Measurements from ENCODE around the gene GALNT12.

The GALNT12 gene

DNA sequence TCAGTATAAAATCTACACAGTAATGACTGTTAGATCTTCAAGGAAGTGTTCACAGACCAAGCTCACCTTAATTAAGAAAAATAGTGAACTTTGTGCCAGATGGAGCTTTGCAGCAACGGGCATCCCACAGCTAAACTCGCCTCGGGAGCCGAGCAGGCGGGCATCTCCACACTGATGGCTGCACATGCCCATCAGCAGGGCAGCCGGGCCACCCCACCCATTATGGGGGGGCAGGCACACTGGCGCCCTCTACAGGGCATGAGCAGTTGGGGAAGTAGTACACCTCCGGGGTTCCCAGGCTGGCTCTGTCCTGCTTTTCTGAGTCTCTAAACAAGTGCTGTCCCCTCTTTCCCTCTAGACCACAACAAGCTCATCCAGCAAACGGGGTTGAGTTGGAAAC lies 32.7 kb upstream of the GALNT12 start:
- H3K27me3 ChIP-seq (ENCODE audit: control insufficient read depth, insufficient read depth, low read length) = no peaks in the 10 kb centered on the region

DNA sequence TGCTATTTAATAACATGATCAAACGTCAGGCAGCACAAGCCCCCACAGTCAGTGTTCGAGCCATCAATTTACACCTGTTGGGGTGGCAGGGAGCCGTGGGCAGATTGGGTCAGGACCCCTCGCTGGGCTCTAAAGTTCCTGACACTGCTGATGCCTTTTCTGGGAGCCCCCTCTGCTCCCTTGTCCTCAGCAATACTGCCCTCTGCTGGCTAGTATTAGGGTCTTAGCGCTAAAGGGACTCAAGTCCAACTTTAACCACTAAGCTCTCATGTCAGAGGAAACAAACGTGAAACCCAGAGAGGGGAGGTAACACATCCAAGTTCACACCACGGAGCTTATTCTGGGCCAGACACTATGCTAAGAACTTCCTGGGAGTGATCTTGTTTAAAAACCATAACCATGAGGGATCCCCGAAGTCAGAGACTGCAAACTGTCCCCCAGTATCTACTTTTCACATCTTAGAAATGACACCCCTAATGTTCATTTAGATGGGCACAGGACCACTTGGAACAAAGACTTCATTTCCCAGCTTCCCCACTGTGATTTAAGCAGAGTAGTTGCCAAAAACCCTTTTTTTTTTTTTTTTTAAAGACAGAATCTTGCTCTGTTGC lies 31.5 kb upstream of the GALNT12 start:
- no peaks in the 10 kb centered on the region for H3K4me1 ChIP-seq (ENCODE audit: control insufficient read depth, insufficient read depth, low read length)
- H3K9ac ChIP-seq (ENCODE audit: low read length) = no peak overlapping the region
- no peaks in the 10 kb centered on the region for H3K27me3 ChIP-seq (ENCODE audit: control insufficient read depth, insufficient read depth, low read length)
- no peak overlapping the region for H3K27ac ChIP-seq (ENCODE audit: low read depth, low read length)
- no peak overlapping the region for H3K4me3 ChIP-seq (ENCODE audit: low read length)
- peaks cover 35% of the 10 kb centered on the region for H3K36me3 ChIP-seq (ENCODE audit: control insufficient read depth, insufficient read depth, low read length)

More for the DNA sequence above, 32.7 kb upstream of the GALNT12 start:
- no peaks in the 10 kb centered on the region for H3K4me1 ChIP-seq (ENCODE audit: control insufficient read depth, insufficient read depth, low read length)
- no peak overlapping the region for H3K27ac ChIP-seq (ENCODE audit: low read depth, low read length)
- peaks cover 42% of the 10 kb centered on the region for H3K36me3 ChIP-seq (ENCODE audit: control insufficient read depth, insufficient read depth, low read length)
- no peak overlapping the region for H3K4me3 ChIP-seq (ENCODE audit: low read length)
- no peak overlapping the region for H3K9ac ChIP-seq (ENCODE audit: low read length)

DNA sequence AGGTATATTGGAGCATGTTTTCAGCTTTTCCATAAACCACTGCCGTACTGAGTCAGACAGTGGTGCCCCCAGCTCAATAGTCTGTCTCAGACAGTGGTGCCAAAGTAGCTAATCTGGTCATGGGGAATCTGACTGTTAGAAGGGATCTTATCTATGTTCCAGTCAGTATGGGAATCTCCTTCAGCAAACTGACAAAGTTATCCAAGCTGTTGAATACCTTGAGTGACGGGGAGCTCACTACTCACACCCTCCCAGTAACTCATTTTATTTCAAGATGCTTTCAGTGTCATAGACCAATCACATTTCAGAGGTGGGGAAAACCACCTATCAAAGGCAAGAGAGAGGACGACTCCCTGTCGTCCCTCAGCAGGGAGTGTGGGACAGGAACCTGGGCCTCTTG lies 29.9 kb upstream of the GALNT12 start:
- Histone ChIP-seq H3K27me3 (ENCODE audit: control insufficient read depth, insufficient read depth, low read length) (no peaks in the 10 kb centered on the region), H3K4me3 (ENCODE audit: low read length) (no peak overlapping the region), H3K36me3 (ENCODE audit: control insufficient read depth, insufficient read depth, low read length) (peaks cover 18% of the 10 kb centered on the region), H3K27ac (ENCODE audit: low read depth, low read length) (no peak overlapping the region), H3K9ac (ENCODE audit: low read length) (no peak overlapping the region), H3K4me1 (ENCODE audit: control insufficient read depth, insufficient read depth, low read length) (no peaks in the 10 kb centered on the region)

DNA sequence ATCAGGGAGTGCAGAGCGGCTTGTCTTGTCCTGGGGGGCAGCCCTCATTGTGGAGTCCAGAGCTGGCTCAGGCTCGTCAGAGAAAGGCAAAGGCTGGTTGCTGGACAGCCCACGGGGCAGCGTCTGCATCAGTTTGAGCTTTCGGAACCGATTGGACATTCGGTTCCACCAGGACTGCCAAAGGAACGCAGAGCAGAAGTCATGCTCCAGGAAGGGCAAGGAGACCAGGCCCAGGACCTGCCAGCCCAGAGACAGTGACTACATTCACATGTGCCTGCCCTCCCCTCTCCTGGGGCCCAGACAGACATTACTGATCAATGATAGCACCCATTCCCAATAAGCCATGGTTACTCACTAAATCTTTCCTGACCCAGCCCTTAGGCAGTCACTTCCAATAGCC lies 29.2 kb upstream of the GALNT12 start:
- Histone ChIP-seq H3K27ac (ENCODE audit: low read depth, low read length) (no peak overlapping the region), H3K4me1 (ENCODE audit: control insufficient read depth, insufficient read depth, low read length) (no peaks in the 10 kb centered on the region), H3K9ac (ENCODE audit: low read length) (no peak overlapping the region), H3K27me3 (ENCODE audit: control insufficient read depth, insufficient read depth, low read length) (no peaks in the 10 kb centered on the region), H3K4me3 (ENCODE audit: low read length) (no peak overlapping the region), H3K36me3 (ENCODE audit: control insufficient read depth, insufficient read depth, low read length) (peaks cover 12% of the 10 kb centered on the region)

DNA sequence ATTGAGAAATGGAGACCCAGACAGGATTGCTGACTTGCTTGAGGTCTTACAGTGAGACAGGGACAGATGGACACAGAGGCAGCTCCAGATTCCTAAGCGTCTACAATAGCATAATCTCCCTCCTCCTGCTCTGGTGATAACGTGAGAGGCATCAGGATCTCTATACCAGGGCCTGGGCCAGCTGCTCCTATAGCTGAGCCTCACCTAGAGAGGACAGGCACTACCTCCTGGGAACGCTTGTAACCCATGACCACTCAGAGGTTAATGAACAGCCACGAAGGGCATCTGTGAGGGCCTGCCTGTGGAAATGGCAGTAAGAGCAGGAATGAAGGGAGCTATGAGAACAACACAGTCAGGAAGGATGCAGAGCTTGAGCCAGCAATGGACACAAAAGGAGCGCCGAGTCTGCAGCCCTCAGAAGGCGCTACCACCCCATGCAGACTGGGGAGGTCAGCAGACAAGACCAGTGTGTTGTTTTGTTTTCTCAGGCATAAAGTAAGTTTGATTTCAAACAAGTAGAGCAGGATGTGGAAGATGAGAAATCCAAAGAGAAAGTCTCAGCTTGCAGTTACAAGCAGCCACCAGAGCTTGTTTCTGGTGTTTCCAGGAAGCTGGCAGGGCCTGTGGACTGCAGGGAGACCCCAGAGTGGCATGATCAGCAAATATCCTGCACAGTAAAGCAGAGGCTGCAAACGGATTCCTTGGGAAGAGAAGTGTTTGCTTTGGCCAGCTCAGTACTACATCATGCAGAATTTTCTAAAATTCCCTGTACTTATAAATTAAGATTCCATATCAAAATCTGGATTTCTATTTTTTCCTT lies 28.5 kb upstream of the GALNT12 start:
- Histone ChIP-seq H3K4me1 (ENCODE audit: control insufficient read depth, insufficient read depth, low read length) (no peaks in the 10 kb centered on the region), H3K27ac (ENCODE audit: low read depth, low read length) (no peak overlapping the region)

DNA sequence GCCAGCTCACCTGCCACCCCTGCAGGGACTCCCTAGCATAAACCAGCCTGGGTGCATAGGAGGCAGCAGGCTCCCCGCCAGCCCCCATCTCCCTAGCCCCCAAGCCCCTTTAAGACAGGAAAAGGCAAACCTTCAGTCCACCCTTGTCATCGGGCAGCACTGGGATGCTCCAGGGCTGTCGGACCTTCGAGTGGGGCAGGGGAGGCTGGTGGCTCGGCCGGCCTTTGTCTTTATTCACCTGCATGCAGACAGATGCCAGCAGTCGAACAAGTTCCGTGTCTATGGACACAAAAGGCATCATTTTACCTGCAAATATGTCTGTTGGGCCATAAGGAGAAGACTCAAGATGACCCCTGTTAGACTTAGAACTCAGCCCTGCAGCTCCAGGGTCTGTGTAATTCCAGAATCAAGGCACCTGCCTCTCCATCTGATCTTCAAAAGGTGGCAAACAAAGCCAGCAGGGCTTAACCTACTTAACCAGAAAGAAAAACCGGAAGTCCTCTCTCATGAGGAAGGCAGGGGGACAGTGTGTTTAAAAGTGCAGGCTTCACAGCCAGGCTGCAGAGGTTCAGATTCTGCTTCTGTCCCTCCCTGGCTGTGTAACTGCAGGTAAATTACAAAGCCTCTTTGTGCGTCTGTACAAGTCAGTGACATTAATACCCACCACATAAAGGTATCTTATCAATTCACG lies 27.3 kb upstream of the GALNT12 start:
- Histone ChIP-seq H3K4me1 (ENCODE audit: control insufficient read depth, insufficient read depth, low read length) (no peaks in the 10 kb centered on the region), H3K27me3 (ENCODE audit: control insufficient read depth, insufficient read depth, low read length) (no peaks in the 10 kb centered on the region), H3K36me3 (ENCODE audit: control insufficient read depth, insufficient read depth, low read length) (peaks cover 7% of the 10 kb centered on the region), H3K4me3 (ENCODE audit: low read length) (no peak overlapping the region), H3K9ac (ENCODE audit: low read length) (no peak overlapping the region), H3K27ac (ENCODE audit: low read depth, low read length) (no peak overlapping the region)

More for the DNA sequence above, 28.5 kb upstream of the GALNT12 start:
- H3K4me3 ChIP-seq (ENCODE audit: low read length) = no peak overlapping the region
- H3K9ac ChIP-seq (ENCODE audit: low read length) = no peak overlapping the region
- H3K36me3 ChIP-seq (ENCODE audit: control insufficient read depth, insufficient read depth, low read length) = peaks cover 11% of the 10 kb centered on the region
- no peaks in the 10 kb centered on the region for H3K27me3 ChIP-seq (ENCODE audit: control insufficient read depth, insufficient read depth, low read length)

DNA sequence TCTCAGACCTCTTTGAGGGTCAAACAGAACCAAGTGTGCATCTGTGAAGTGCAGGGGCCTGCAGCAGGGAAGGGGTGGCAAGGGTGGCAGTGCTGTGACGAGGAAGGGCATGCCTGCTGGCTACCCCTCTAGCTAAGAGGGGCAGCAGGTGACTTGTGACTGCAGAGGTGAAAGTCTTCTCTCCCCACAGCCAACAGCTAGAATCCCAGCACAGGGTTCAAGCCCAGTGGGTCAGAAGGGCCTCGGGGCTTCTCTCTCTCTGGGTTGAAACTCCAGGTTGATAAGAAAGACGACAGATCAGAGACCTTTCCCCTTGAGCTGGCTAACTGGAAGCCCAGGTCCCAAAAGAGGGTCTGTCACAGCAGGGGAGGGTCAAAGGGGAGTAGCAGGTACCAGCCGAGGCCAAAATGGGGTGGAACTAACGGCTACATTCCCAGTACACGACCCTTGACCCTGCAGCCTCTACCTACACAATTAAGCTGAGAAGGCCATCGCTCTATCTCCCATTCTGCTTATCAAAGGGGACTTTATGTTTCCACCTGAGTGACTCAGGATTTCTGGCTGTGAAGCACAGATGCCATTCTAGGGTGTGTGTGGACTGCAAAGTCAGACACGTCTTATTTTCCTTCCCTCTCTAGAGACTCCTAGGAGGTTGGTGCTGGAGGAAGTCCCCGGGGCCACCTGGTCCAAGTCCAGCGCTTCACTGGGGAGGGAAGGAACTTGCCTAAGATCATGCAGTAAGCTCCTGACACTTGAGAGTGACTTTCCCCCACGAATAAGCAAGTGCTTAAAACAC lies 25.7 kb upstream of the GALNT12 start:
- H3K36me3 ChIP-seq (ENCODE audit: control insufficient read depth, insufficient read depth, low read length) = peaks cover 7% of the 10 kb centered on the region
- H3K4me1 ChIP-seq (ENCODE audit: control insufficient read depth, insufficient read depth, low read length) = no peaks in the 10 kb centered on the region
- H3K27ac ChIP-seq (ENCODE audit: low read depth, low read length) = no peak overlapping the region
- no peak overlapping the region for H3K4me3 ChIP-seq (ENCODE audit: low read length)
- no peaks in the 10 kb centered on the region for H3K27me3 ChIP-seq (ENCODE audit: control insufficient read depth, insufficient read depth, low read length)
- H3K9ac ChIP-seq (ENCODE audit: low read length) = no peak overlapping the region

DNA sequence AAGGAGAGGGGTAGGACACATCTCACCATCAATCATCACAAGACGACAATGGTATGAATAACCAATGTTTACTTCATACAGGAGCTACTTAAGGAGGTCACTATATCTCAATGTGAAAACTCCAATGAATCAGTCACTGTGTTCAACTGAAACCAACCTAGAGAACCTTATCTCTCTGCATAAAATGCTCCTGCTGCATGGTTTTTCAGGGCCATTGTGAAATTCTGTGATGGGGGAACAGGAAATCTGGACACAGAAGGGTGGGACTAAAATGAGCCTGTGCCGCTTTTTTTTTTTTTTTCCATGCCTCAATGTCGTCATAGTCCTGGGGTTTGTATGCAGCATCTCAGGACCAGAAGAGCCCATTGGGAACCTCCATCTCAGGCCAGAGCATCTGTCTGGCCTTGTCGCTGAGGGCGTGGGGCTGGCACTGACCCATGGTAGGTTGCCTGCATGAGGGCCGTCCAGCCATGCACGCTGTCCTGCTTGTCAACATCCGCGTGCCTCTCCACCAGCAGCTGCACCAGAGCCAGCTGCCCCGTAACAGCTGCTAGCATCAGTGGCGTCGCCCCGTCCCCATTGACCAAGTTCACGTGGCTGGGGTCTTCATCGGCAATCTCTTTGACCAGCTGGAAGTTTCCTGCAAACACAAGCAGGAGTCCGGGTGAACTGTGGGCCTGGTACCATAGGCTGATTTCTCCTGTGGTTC lies 23.8 kb upstream of the GALNT12 start:
- H3K27me3 ChIP-seq (ENCODE audit: control insufficient read depth, insufficient read depth, low read length) = no peaks in the 10 kb centered on the region
- H3K4me1 ChIP-seq (ENCODE audit: control insufficient read depth, insufficient read depth, low read length) = no peaks in the 10 kb centered on the region
- no peak overlapping the region for H3K4me3 ChIP-seq (ENCODE audit: low read length)
- no peak overlapping the region for H3K27ac ChIP-seq (ENCODE audit: low read depth, low read length)
- no peak overlapping the region for H3K9ac ChIP-seq (ENCODE audit: low read length)
- H3K36me3 ChIP-seq (ENCODE audit: control insufficient read depth, insufficient read depth, low read length) = peaks cover 4% of the 10 kb centered on the region

DNA sequence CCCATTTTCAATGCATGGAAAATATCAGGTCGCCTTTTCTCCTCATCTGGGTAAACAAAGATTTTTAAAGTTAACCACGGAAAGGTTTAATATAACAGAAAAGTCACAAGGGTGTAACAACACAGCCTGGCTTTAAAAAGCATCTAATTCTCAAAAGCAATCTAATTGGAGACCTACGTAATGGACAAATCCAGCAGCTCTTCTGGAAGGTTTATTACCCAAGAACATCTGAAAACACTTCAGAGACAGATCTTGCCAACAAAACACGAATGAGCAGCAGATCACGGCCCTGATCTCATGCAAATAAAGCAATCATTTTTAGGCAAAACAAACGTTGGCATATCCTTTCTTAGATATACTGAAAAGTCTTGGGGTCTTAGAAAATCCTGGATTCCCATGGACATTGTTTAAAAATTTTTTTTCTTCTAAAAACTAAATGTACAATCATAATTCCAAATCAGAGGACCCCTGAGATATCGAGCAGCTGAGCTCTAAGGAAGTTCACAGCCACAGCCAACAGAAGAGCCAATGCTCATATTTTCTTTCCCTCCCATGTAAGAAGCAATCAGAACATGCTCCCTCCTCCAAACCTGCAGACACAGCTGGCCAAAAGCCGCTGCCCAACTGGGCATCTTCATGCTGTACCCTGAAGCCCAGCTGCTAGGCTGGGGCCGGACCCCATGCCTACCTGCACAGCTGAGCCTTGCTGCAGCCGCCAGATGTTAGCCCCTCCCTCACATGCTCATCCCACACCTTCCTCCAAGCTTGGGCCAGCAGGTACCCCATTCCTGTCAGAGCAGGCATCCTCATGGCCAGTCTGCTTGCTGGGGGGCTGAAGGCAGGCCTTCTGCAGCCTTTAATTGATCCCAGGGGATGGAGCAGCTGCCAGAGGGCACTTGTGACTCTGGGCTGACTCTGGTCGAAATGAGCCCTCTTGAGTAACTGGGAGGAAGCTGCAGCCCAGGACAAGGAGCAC lies 22.4 kb upstream of the GALNT12 start:
- H3K36me3 ChIP-seq (ENCODE audit: control insufficient read depth, insufficient read depth, low read length) = peaks cover 4% of the 10 kb centered on the region
- no peaks in the 10 kb centered on the region for H3K27me3 ChIP-seq (ENCODE audit: control insufficient read depth, insufficient read depth, low read length)
- no peaks in the 10 kb centered on the region for H3K4me1 ChIP-seq (ENCODE audit: control insufficient read depth, insufficient read depth, low read length)
- no peak overlapping the region for H3K9ac ChIP-seq (ENCODE audit: low read length)
- no peak overlapping the region for H3K27ac ChIP-seq (ENCODE audit: low read depth, low read length)
- no peak overlapping the region for H3K4me3 ChIP-seq (ENCODE audit: low read length)

DNA sequence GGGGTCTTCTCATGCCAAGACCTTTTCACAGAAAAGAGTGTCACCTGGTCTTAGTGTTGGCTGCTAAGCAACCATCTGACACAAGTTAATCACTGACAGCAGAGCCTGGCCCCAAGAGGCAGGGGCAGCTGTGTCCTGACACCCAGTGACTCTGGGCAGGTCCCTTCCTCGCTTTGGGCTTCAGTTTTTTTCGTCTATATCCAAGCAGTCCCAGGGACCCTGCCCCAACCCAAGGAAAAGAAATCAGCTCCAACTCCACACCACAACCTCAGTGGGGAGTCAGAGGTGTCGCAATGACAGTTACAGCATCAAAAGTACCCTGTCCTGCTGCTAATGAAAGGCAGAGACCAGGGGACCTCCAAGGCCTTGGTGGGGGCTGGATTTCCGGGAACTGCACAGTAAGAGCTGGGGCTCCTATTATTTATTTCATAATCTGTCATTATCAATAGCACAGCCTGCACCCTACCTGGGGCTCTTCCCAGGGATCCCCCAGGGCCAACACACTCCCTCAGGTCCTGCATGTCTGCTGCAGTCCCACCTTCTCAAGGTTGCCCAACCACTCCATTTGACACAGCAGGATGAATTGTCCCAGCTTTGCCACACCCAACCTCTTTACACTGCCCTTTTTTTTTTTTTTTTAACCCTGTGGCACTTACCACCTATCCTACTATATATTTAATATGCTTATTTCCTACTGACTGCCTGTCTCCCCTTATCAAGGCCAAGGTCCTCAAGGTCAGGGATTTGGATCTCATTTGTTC lies 20.5 kb upstream of the GALNT12 start:
- Histone ChIP-seq H3K36me3 (ENCODE audit: control insufficient read depth, insufficient read depth, low read length) (peaks cover 4% of the 10 kb centered on the region), H3K9ac (ENCODE audit: low read length) (no peak overlapping the region), H3K27me3 (ENCODE audit: control insufficient read depth, insufficient read depth, low read length) (no peaks in the 10 kb centered on the region), H3K4me1 (ENCODE audit: control insufficient read depth, insufficient read depth, low read length) (peaks cover 3% of the 10 kb centered on the region), H3K27ac (ENCODE audit: low read depth, low read length) (no peak overlapping the region), H3K4me3 (ENCODE audit: low read length) (no peak overlapping the region)
